DND-41 (cell line): ENCODE data around the gene RHBDF1.

Experiments
- CTCF ChIP-seq: IDR thresholded peaks from 2 replicates; pipeline ENCODE4 v1.5.1; 2012; ENCODE audit warnings: borderline replicate concordance, low read length, moderate library complexity, mild to moderate bottlenecking; ENCODE audit not compliant: poor library complexity, severe bottlenecking; ENCODE audit errors: extremely low read depth
- EZH2 ChIP-seq: IDR thresholded peaks from 3 replicates; pipeline ENCODE4 v1.6.1; 2012; ENCODE audit warnings: borderline replicate concordance, low read depth, mild to moderate bottlenecking, moderate library complexity, low read length, inconsistent platforms; ENCODE audit not compliant: severe bottlenecking

- TF ChIP-seq CTCF: no peak
- no peak for TF ChIP-seq EZH2
These were observed 5.5 kb upstream of the RHBDF1 start, which contains the start of gene MPG for GRCh38 chr16:77807-78443.
